8988T (cell line): ENCODE results near the gene AHCTF1.

Source experiments
- DNase-seq: peaks from one replicate; pipeline ENCODE4 v3.0.0; 2011

Gene AHCTF1

GRCh38 chr1:246797597-246797996 lies 134.2 kb downstream of the AHCTF1 start:
- DNase-seq, result no peak

DNA sequence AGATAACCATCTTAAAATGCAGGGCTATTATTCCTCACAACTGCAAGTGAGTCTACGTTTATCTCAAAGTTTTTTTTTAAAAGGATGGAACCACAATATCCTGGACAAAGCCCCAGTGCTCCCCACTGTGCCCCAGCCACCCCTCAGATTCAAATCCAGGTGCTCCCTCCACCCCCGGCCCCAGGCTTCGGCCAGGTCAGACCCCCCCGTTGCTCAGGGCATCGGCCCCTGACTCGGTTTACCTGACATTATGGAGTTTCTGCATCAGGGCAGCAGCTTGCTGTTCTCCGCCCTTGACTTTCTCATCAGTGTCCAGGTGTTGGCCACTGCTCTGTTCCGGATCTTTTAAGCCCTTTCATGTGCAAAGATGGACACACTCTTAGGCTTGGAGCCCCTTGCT lies 134.6 kb downstream of the AHCTF1 start:
- no peak for DNase-seq

- DNase-seq, result no peak
These were observed 135.6 kb downstream of the AHCTF1 start for GRCh38 chr1:246795906-246796694.

DNA sequence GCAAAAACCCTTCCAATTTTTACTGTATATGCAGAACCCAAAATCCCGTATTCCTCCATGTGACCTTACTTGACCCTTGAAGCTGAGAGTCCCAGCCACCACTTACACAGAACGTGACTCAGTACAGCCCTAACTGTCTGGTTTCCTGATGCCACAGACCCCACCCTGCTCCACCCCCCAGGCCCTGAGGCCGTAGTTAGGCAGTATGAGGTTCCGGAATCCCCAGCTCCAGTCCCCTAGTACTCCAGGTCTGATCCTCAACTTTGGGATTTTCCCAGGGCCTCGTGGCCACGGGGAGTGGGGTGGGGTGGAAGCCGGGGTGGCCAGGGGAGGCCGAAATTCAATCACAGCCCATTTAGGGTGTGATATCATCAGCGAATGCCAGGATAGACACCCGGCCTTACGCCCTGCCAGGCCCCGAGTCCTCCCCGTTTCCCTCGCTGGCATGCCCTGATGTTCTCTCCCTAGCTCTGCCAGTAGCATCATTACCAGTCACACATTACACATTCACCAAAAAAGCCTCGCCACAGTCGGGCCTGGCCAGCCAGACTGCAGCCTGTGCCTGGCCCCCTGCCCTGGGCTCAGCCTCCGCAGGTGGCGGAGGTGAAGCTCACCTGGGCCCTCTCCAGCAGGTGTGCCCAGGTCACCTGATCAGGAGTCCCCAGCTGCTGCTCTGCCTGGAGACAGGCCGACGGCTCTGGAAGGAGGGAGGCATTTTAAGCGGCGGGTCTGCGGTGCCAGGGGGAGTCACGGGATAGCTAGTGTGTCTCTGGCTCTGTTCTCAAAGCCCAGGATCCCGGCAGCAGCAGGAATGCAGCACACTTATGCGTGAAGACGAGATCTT lies 136.7 kb downstream of the AHCTF1 start:
- DNase-seq, result no peak

- no peak for DNase-seq
These were observed 137.5 kb downstream of the AHCTF1 start for GRCh38 chr1:246794048-246794827.

- DNase-seq, result no peak
These were observed 138.3 kb downstream of the AHCTF1 start for GRCh38 chr1:246793356-246793896.

- no peak for DNase-seq
These were observed 139.1 kb downstream of the AHCTF1 start for GRCh38 chr1:246792603-246793002.

DNA sequence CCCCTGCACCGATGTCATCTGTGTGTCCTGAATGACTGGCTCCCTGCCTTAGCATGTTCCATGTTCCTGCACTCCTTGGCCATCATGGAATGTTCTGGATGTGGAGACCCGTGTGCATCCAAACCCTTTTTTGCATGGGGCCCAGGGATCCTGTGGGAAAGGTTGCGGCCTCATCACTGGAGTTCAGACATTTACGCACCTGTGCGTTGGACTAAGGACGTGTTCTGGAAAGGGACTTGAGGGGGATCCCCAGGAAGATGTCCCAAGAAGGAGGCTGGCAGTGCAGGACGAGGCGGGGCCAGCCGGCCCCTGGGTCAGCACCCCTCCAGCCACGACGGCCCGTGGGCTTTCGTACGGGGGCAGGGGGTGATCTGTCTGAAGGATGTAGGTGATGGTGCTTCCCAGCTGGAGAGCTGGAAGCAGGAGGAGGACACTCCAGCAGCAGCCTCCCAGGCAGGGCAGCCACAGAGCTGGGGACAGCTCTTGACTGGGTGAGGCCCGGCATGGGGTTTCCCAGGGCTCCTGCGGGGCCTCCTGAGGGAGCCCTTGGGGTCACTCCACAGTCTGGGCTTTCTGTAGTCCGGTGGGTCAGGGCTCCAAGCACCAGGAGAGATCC lies 140.3 kb downstream of the AHCTF1 start:
- DNase-seq, result no peak

DNA sequence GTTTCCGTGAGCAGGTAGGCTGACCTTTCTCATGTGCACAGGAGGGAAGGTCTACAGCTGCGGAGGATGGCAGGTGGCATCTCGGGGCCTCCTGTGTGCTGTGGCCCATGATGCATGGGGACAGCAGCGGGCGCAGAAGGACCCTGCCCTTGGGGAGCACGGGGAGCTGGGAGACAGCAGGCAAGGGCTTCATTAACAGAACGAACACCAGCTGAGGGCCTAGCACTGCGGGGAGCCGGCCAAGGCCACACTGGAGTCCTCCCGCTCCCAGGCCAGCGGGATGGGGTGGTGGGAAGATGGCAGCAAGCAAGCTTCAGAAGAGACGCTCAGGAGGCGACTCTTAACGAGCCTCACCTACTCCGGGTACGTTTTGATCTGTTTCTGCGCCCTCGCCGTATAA lies 140.9 kb downstream of the AHCTF1 start:
- no peak for DNase-seq

- no peak for DNase-seq
These were observed 141.4 kb downstream of the AHCTF1 start for GRCh38 chr1:246790364-246790763.

DNA sequence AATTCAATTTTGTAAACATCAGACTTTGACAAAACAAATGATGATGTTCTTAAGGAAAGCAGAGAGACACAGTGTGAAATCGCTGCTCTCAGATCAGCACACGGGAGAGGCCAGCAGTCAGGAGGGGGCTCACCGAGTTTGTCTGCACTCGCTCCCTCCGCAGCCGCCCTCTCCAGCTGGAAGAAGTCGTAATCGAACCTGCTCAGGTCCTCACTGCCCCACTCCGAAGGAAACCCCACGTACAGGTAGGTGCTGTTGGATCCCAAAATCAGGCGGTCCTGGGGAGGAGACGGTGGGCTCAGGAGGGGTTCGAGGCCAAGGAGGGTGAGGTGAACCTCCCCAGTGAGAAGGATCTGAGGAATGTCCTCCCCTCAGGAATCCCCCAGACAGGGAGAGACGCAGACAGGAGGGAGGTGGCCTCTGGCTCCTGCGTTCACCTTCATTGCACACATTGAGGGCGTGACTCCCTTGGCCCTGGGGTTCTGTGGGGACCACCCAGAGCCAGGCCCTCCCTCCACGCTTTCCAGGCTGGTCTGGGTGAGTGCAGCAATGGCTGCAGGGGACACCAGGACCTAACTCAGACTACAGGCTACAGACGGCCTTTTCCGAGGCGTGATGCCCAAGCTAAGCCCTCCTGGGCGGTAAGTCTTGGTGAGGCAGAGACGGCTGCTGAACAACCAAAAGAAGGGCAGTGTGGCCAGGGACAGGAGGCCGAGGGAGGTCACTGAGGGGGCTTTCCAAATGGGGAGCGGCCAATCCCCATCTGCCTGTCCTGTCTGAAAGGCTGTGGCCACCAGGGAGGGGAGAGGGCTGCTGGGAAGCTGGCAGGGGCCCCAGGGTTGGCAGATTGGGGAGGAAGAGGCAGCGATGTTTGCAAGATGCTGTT lies 142.1 kb downstream of the AHCTF1 start:
- DNase-seq, result no peak
